Stimulated activated CD4-positive, alpha-beta T cell treated with anti-CD3 and anti-CD28 coated beads, Interleukin-4, amount 100 ng/mL, for 24 hours (primary cell): ENCODE data around the gene SLC25A39.

Experiments used
- DNase-seq: peaks from one replicate; pipeline ENCODE4 v3.0.0-alpha.2; 2020

SLC25A39 gene

DNA sequence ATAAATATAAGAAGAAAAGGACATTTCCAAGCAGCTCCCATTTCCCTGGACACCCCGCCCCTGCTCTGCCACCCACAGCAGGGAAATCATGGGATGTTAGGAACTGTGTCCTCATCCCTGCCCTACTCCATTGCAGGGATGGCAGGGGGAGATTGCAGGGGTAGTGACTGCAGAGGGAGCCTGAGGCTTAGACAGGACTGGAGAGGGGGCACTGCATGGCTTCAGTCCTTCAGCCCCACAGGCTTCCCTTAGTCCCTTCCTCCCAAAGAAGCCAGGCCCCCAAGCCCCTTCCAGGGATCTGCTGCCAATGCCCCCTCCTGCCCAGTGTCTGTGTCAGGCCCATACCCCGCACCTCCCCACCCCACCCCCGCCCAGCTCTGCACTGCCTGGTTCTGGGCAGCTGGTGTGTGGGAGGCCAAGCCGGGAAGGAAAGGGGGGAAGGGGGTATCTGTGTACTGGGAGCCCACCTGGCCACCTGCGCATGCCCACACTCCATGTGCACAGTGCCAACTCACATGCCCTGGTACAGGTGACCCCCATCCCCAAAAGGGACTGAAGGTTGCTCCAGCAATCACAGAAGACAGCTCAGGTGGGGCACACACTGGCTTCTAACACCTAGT is 13.0 kb downstream of the SLC25A39 start:
- no peak for DNase-seq

- no peak for DNase-seq
Observed at GRCh38 chr17:44310609-44311376, 13.8 kb downstream of the SLC25A39 start.

- DNase-seq = no peak
Observed at GRCh38 chr17:44310188-44310587, 14.4 kb downstream of the SLC25A39 start.

- DNase-seq = no peak
Observed at GRCh38 chr17:44309472-44309871, 15.2 kb downstream of the SLC25A39 start.

DNA sequence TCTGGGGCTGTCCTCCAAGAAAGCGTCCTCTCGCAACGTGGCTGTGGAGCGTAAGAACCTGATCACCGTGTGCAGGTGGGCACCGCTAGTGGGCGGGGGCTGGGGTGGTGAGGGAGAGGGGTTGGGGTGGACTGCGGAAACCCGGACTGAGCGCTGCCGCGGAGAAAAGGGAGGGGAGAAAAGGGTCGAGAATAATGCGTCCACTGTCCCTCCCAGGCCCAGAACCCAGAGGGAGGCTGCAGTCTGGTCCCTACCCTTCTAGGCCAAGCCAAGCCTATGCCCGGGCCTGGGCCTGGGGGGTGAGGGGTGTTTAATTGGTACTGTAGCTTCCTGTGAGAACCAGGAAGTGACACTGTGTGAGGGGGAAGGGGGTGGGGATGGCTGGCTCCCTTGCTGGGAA is 15.8 kb downstream of the SLC25A39 start:
- no peak for DNase-seq

DNA sequence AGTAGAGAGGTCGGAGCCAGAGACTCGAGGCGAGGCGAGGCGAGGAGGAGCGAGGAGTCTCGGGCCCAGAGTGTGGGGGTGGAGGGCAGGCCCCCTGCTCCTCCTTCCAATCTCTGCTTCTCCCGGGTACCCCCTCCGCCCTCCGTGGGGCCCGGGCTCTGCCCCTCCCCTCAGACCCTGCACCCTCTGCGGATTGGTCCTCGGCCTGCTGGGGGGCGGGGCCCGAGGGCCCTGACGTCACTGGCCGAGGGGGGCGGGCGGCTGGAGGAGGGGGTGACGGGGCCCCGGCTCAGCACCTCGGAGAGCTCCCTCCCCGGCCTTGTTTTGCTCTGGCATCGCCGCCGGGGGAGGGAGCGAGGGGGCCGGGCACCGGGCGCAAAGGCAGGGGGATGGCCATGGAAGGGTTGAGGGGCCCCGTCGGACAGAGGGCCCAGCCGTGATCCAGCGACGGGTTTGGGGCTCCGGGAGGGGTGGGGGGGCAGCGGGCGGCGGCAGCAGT is 16.3 kb downstream of the SLC25A39 start, which contains the start of gene RUNDC3A:
Gene RUNDC3A, plus strand, starts transcription at position 282 of the 499 bp plus-strand sequence. CDS start 232 bp downstream, outside the sequence.
- DNase-seq = peak; percentile 82

GRCh38 chr17:44307387-44308186 is 17.0 kb downstream of the SLC25A39 start:
- DNase-seq = no peak

GRCh38 chr17:44304651-44305050 is 20.0 kb downstream of the SLC25A39 start:
- DNase-seq = no peak

DNA sequence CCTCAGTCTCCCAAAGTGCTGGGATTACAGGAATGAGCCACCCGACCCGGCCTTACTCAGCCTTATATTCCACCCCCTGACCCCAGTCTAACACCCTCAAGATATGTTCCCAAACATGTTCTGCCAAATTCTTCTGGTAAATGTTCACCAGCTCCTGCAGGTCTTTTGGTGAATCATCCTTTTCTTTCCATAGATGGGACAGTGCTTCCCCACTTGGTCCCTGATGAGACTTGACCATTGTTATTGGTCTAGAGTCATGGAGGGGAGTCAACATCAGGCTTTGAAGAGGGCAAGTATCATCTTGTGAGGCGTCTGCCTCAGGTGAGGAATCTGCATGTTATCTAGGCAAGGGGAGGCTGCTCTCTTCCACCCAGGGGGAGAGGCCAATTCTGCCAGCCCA is 26.6 kb downstream of the SLC25A39 start:
- no peak for DNase-seq

GRCh38 chr17:44293509-44294226 is 31.0 kb downstream of the SLC25A39 start:
- DNase-seq = no peak

- no peak for DNase-seq
Observed at GRCh38 chr17:44287651-44288050, 37.0 kb downstream of the SLC25A39 start.

DNA sequence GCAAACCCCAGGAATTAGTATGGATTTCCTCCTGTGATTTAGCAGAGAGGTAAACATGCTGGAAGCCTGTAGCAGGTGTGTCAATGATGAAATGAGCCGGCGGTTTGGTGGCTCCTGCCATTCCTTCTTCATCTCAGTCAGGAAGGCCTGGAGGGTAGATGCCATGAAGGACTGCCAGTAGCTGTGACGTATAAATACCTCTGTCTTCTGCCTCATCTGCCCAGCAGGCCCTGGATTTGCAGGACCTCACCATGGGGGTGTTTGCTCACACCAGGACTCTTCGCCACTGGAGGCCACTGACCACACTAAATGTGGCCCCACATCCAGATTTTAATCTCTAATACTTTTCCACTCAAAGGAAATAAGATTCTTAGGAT is 40.6 kb downstream of the SLC25A39 start:
- no peak for DNase-seq

- no peak for DNase-seq
Observed at GRCh38 chr17:44283344-44284023, 41.1 kb downstream of the SLC25A39 start.

GRCh38 chr17:44282264-44282663 is 42.4 kb downstream of the SLC25A39 start:
- DNase-seq = no peak

GRCh38 chr17:44281570-44281969 is 43.1 kb downstream of the SLC25A39 start:
- DNase-seq = no peak

- DNase-seq = no peak
Observed at GRCh38 chr17:44280392-44280937, 44.2 kb downstream of the SLC25A39 start.

GRCh38 chr17:44279666-44280391 is 44.8 kb downstream of the SLC25A39 start:
- DNase-seq = no peak

GRCh38 chr17:44279346-44279665 is 45.3 kb downstream of the SLC25A39 start:
- DNase-seq = no peak

DNA sequence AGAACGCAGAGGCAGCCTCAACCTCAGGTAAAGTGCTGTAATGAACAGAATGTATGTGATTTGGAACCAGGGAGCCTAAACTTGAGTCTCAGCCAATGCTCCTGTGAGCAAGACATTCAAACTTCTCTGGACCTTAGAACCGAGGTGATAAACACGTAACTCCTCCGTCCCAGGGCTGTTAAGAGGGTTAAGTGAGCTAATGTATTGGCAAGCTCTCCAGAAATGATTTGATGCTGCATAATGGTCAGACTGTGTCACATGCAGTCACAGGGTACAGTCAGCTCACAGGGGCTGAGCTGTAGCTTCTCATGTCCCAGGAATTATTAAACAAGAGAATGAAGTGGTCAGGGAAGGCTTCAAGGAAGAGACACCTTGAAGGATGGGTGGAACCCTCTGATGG is 46.6 kb downstream of the SLC25A39 start:
- no peak for DNase-seq

- DNase-seq = no peak
Observed at GRCh38 chr17:44273607-44274006, 51.0 kb downstream of the SLC25A39 start.

DNA sequence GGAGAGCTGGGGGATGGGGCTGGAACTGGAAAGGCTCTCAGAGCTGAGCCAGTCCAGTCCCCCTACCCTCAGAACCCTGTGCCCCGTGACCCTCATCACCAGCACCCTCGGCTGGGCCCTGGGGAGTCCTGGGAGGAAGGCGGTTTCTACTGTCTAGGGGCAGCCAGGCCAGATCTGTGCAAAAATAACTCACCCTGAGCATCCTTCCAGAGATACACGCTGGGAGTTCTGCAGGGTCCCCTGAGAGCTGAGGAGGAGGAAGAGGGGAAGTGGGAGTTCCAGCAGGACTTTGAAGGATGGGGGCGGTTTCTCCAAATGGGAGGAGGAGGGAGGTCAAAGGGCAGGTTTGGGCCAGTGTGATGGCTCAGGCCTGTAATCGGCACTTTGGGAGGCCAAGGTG is 51.7 kb downstream of the SLC25A39 start:
- no peak for DNase-seq
